Suprapubic skin (tissue), 4 donors: ENCODE measurements around the gene PPP3R1. TPM values are rescaled to one million over a fixed set of nuclear protein-coding genes. Genes with fewer than 3 reads are reported as not detected.

Experiments used
- DNase-seq, 2 donors: peaks; one replicate each; pipeline ENCODE4 v3.0.0-alpha.2; 2019; ENCODE audit warnings: low spot score in 2 of 2
- H3K27ac ChIP-seq: fragments of 200-600 bp; sonication (generic); one replicate; pipeline ENCODE4 v1.5.1; 2019
- H3K27me3 ChIP-seq: fragments of 200-600 bp; sonication (generic); one replicate; pipeline ENCODE4 v1.5.1; 2019
- H3K36me3 ChIP-seq: fragments of 200-600 bp; sonication (generic); one replicate; pipeline ENCODE4 v1.5.1; 2019
- H3K4me1 ChIP-seq: fragments of 200-600 bp; sonication (generic); one replicate; pipeline ENCODE4 v1.5.1; 2019
- H3K4me3 ChIP-seq: fragments of 200-600 bp; sonication (generic); one replicate; pipeline ENCODE4 v1.5.1; 2019; ENCODE audit warnings: mild to moderate bottlenecking
- H3K9me3 ChIP-seq: fragments of 200-600 bp; sonication (generic); one replicate; pipeline ENCODE4 v1.5.1; 2019
- CTCF ChIP-seq, 2 donors: fragments of 200-600 bp in 1 of 2; fragments of 450-650 bp in 1 of 2; sonication (generic) in 1 of 2; IDR thresholded peaks; one replicate each; pipeline ENCODE4 v1.5.1; 2016 to 2019; ENCODE audit warnings: antibody characterized with exemption in 2 of 2, mild to moderate bottlenecking in 1 of 2, moderate library complexity in 1 of 2
- EP300 ChIP-seq: sonication (generic); formaldehyde crosslinking; IDR thresholded peaks from one replicate; pipeline ENCODE4 v1.6.1; 2017; ENCODE audit warnings: antibody characterized with exemption
- POLR2A ChIP-seq, 2 donors: fragments of 450-650 bp; IDR thresholded peaks; one replicate each; pipeline ENCODE4 v1.6.1; 2017; ENCODE audit warnings: antibody characterized with exemption in 2 of 2, mild to moderate bottlenecking in 2 of 2, moderate library complexity in 2 of 2
- POLR2AphosphoS5 ChIP-seq, 3 donors: sonication (generic); formaldehyde crosslinking; IDR thresholded peaks; one replicate each; pipeline ENCODE4 v1.6.1; 2017; ENCODE audit warnings: antibody characterized with exemption in 3 of 3
- WGBS: methylation state at CpG from one replicate; pipeline ENCODE4 v1.1.5; 2018; 5-methylcytosine and 5-hydroxymethylcytosine counted together
- total RNA-seq, 4 donors: library from RNA; depleted of rRNA; stranded (reverse); fragments of >200 nt; gene quantifications; one replicate each; pipeline ENCODE4 v1.1.0, GENCODE V29; 2016

Gene PPP3R1
- total RNA-seq, 4 donors from 2014 or later = 31.3 to 40.0 (median 36.2) TPM

- Histone ChIP-seq H3K9me3 (no peaks in the 10 kb centered on the region), H3K27me3 (no peaks in the 10 kb centered on the region), H3K36me3 (no peaks in the 10 kb centered on the region), H3K4me3 (no peak overlapping the region), H3K27ac (no peak overlapping the region), H3K4me1 (peaks cover 63% of the 10 kb centered on the region)
- WGBS = 67% methylated on average over 4 of the region's 4 CpGs
- TF ChIP-seq POLR2AphosphoS5 (IDR thresholded peaks at IDR 0.05) (no peak), EP300 (no peak), POLR2A (IDR thresholded peaks at IDR 0.05) (no peak), CTCF (IDR thresholded peaks at IDR 0.05) (no peak)
- DNase-seq = no peak
These were observed 16.1 kb downstream of the PPP3R1 start for GRCh38 chr2:68236103-68236734.

- 93% methylated on average over 1 of the region's 1 CpG for WGBS
- no peak for TF ChIP-seq POLR2A (IDR thresholded peaks at IDR 0.05)
- no peak for TF ChIP-seq CTCF (IDR thresholded peaks at IDR 0.05)
- no peak for TF ChIP-seq EP300
- no peak for TF ChIP-seq POLR2AphosphoS5 (IDR thresholded peaks at IDR 0.05)
- Histone ChIP-seq H3K36me3 (no peaks in the 10 kb centered on the region), H3K27ac (no peak overlapping the region), H3K4me1 (peaks cover 66% of the 10 kb centered on the region), H3K4me3 (no peak overlapping the region), H3K27me3 (no peaks in the 10 kb centered on the region), H3K9me3 (no peaks in the 10 kb centered on the region)
- no peak for DNase-seq
These were observed 17.2 kb downstream of the PPP3R1 start for GRCh38 chr2:68235090-68235489.

- Histone ChIP-seq H3K36me3 (no peaks in the 10 kb centered on the region), H3K4me3 (no peak overlapping the region), H3K27me3 (no peaks in the 10 kb centered on the region), H3K27ac (no peak overlapping the region), H3K4me1 (peaks cover 61% of the 10 kb centered on the region), H3K9me3 (no peaks in the 10 kb centered on the region)
- no peak for DNase-seq
- 84% methylated on average over 4 of the region's 4 CpGs for WGBS
- TF ChIP-seq CTCF (IDR thresholded peaks at IDR 0.05) = no peak
- no peak for TF ChIP-seq EP300
- TF ChIP-seq POLR2AphosphoS5 (IDR thresholded peaks at IDR 0.05) = no peak
- no peak for TF ChIP-seq POLR2A (IDR thresholded peaks at IDR 0.05)
These were observed 17.9 kb downstream of the PPP3R1 start for GRCh38 chr2:68234405-68234804.

- Histone ChIP-seq H3K27me3 (no peaks in the 10 kb centered on the region), H3K9me3 (no peaks in the 10 kb centered on the region), H3K4me3 (no peak overlapping the region), H3K36me3 (no peaks in the 10 kb centered on the region), H3K4me1 (peaks cover 32% of the 10 kb centered on the region), H3K27ac (no peak overlapping the region)
- DNase-seq = no peak
- 12% methylated on average over 1 of the region's 1 CpG for WGBS
- TF ChIP-seq POLR2AphosphoS5 (IDR thresholded peaks at IDR 0.05) (no peak), POLR2A (IDR thresholded peaks at IDR 0.05) (no peak), EP300 (no peak), CTCF (IDR thresholded peaks at IDR 0.05) (no peak)
These were observed 21.3 kb downstream of the PPP3R1 start for GRCh38 chr2:68231061-68231372.

GRCh38 chr2:68230241-68231060, 21.9 kb downstream of the PPP3R1 start:
- Histone ChIP-seq H3K27ac (no peak overlapping the region), H3K4me3 (no peak overlapping the region), H3K36me3 (no peaks in the 10 kb centered on the region), H3K4me1 (peaks cover 30% of the 10 kb centered on the region), H3K9me3 (no peaks in the 10 kb centered on the region), H3K27me3 (no peaks in the 10 kb centered on the region)
- WGBS = 61% methylated on average over 5 of the region's 5 CpGs
- DNase-seq = no peak
- TF ChIP-seq CTCF (IDR thresholded peaks at IDR 0.05) (no peak), POLR2AphosphoS5 (IDR thresholded peaks at IDR 0.05) (no peak), EP300 (no peak), POLR2A (IDR thresholded peaks at IDR 0.05) (no peak)
